ENCODE measurements around the gene DIDO1.

DNA sequence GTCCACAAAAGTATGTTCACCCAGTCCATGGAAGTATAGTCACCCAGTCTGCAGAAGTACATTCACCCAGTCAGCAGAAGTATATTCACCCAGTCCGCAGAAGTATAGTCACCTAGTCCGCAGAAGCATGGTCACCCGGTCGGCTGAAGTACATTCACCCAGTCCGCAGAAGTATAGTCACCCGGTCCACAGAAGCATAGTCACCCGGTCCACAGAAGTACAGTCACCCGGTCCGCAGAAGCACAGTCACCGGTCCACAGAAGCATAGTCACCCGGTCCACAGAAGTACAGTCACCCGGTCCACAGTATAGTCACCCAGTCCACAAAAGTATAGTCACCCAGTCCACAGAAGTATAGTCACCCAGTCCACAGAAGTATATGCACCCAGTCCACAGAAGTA, 73.5 kb downstream of the DIDO1 start:
- TF ChIP-seq, protein P1, sequence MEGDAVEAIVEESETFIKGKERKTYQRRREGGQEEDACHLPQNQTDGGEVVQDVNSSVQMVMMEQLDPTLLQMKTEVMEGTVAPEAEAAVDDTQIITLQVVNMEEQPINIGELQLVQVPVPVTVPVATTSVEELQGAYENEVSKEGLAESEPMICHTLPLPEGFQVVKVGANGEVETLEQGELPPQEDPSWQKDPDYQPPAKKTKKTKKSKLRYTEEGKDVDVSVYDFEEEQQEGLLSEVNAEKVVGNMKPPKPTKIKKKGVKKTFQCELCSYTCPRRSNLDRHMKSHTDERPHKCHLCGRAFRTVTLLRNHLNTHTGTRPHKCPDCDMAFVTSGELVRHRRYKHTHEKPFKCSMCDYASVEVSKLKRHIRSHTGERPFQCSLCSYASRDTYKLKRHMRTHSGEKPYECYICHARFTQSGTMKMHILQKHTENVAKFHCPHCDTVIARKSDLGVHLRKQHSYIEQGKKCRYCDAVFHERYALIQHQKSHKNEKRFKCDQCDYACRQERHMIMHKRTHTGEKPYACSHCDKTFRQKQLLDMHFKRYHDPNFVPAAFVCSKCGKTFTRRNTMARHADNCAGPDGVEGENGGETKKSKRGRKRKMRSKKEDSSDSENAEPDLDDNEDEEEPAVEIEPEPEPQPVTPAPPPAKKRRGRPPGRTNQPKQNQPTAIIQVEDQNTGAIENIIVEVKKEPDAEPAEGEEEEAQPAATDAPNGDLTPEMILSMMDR (IDR thresholded peaks at IDR 0.05), result no peak
- TF ChIP-seq POLR2A (IDR thresholded peaks at IDR 0.05), result no peak

Data from Peyer's patch (tissue), 4 donors.